RKO (cell line): Measurements from ENCODE around the gene KCTD6.
"Not testable (repeated sequence)": the region's sequence is repeated elsewhere in the genome, so short reads cannot be mapped to it uniquely, and the experiment has no call there.

Experiments
- DNase-seq: peaks from one replicate; pipeline ENCODE4 v3.0.0-alpha.2; 2016; ENCODE audit warnings: low spot score

Gene KCTD6

GRCh38 chr3:58524326-58524888, 32.5 kb downstream of the KCTD6 start:
- DNase-seq = no peak

- DNase-seq = peak; percentile 96
These were observed 34.6 kb downstream of the KCTD6 start for GRCh38 chr3:58526515-58526957.

GRCh38 chr3:58527440-58527839, 35.5 kb downstream of the KCTD6 start:
- DNase-seq = not testable (repeated sequence)

- DNase-seq = no peak
These were observed 36.7 kb downstream of the KCTD6 start for GRCh38 chr3:58528629-58529028.

GRCh38 chr3:58529516-58530353, 37.8 kb downstream of the KCTD6 start:
- DNase-seq = no peak

GRCh38 chr3:58530354-58530865, 38.5 kb downstream of the KCTD6 start:
- DNase-seq = no peak

GRCh38 chr3:58531555-58531954, 39.7 kb downstream of the KCTD6 start:
- no peak for DNase-seq

- peak; percentile 81 for DNase-seq
These were observed 40.1 kb downstream of the KCTD6 start for GRCh38 chr3:58531956-58532355.

GRCh38 chr3:58532794-58533220, 40.9 kb downstream of the KCTD6 start:
- peak; percentile 64 for DNase-seq

GRCh38 chr3:58534592-58535494, 42.9 kb downstream of the KCTD6 start:
- no peak for DNase-seq

- no peak for DNase-seq
These were observed 43.9 kb downstream of the KCTD6 start for GRCh38 chr3:58535531-58536500.

GRCh38 chr3:58536501-58537411, 44.9 kb downstream of the KCTD6 start, which contains the start of gene ACOX2:
TSS of gene ACOX2 (minus strand) at chr3:58537190. CDS start at chr3:58535106, 2,084 bp downstream.
- no peak for DNase-seq

GRCh38 chr3:58537412-58538301, 45.8 kb downstream of the KCTD6 start:
- DNase-seq = no peak

GRCh38 chr3:58539626-58540025, 47.7 kb downstream of the KCTD6 start:
- no peak for DNase-seq

- no peak for DNase-seq
These were observed 48.4 kb downstream of the KCTD6 start for GRCh38 chr3:58540176-58540858.

- DNase-seq = no peak
These were observed 52.6 kb downstream of the KCTD6 start for GRCh38 chr3:58544541-58544940.

- no peak for DNase-seq
These were observed 59.8 kb downstream of the KCTD6 start for GRCh38 chr3:58551636-58552180.
